Stimulated activated CD4-positive, alpha-beta T cell treated with anti-CD3 and anti-CD28 coated beads, Interleukin-4, amount 100 ng/mL, for 24 hours (primary cell): ENCODE results near the gene SLC4A8.
"Not testable (repeated sequence)": the region's sequence is repeated elsewhere in the genome, so short reads cannot be mapped to it uniquely, and the experiment has no call there.

Experiments
- DNase-seq: peaks from one replicate; pipeline ENCODE4 v3.0.0-alpha.2; 2020

The SLC4A8 gene

GRCh38 chr12:51430196-51430895 is 5.7 kb downstream of the SLC4A8 start:
- DNase-seq: no peak

- no peak for DNase-seq
Measured at GRCh38 chr12:51432921-51433320, 8.3 kb downstream of the SLC4A8 start.

GRCh38 chr12:51434305-51434704 is 9.7 kb downstream of the SLC4A8 start:
- no peak for DNase-seq

GRCh38 chr12:51437431-51437830 is 12.8 kb downstream of the SLC4A8 start:
- no peak for DNase-seq

- DNase-seq: no peak
Measured at GRCh38 chr12:51439330-51439729, 14.7 kb downstream of the SLC4A8 start.

- DNase-seq: no peak
Measured at GRCh38 chr12:51441583-51441982, 17.0 kb downstream of the SLC4A8 start.

GRCh38 chr12:51442324-51442723 is 17.7 kb downstream of the SLC4A8 start:
- no peak for DNase-seq

GRCh38 chr12:51443573-51443972 is 18.9 kb downstream of the SLC4A8 start:
- no peak for DNase-seq

- DNase-seq: no peak
Measured at GRCh38 chr12:51448618-51449256, 24.1 kb downstream of the SLC4A8 start.

- DNase-seq: no peak
Measured at GRCh38 chr12:51449580-51450246, 25.1 kb downstream of the SLC4A8 start.

GRCh38 chr12:51450333-51450732 is 25.7 kb downstream of the SLC4A8 start:
- no peak for DNase-seq

- no peak for DNase-seq
Measured at GRCh38 chr12:51450806-51451205, 26.2 kb downstream of the SLC4A8 start.

- not testable (repeated sequence) for DNase-seq
Measured at GRCh38 chr12:51454016-51454415, 29.4 kb downstream of the SLC4A8 start.

- not testable (repeated sequence) for DNase-seq
Measured at GRCh38 chr12:51455050-51455449, 30.4 kb downstream of the SLC4A8 start.

GRCh38 chr12:51458635-51459034 is 34.0 kb downstream of the SLC4A8 start:
- no peak for DNase-seq

GRCh38 chr12:51460519-51460918 is 35.9 kb downstream of the SLC4A8 start:
- no peak for DNase-seq

- no peak for DNase-seq
Measured at GRCh38 chr12:51465491-51465890, 40.9 kb downstream of the SLC4A8 start.

- no peak for DNase-seq
Measured at GRCh38 chr12:51470116-51470515, 45.5 kb downstream of the SLC4A8 start.

- DNase-seq: no peak
Measured at GRCh38 chr12:51471111-51471864, 46.7 kb downstream of the SLC4A8 start.

- DNase-seq: no peak
Measured at GRCh38 chr12:51472984-51473383, 48.4 kb downstream of the SLC4A8 start.

- DNase-seq: no peak
Measured at GRCh38 chr12:51473947-51474346, 49.3 kb downstream of the SLC4A8 start.

GRCh38 chr12:51475543-51475942 is 50.9 kb downstream of the SLC4A8 start:
- DNase-seq: no peak

- no peak for DNase-seq
Measured at GRCh38 chr12:51480978-51481377, 56.3 kb downstream of the SLC4A8 start.
